Hepatocyte (in vitro differentiated cells): ENCODE results near the gene TMF1. TPM values are rescaled to one million over a fixed set of nuclear protein-coding genes. Genes with fewer than 3 reads are reported as not detected.
A peak's percentile ranks its signal among the peaks of the same experiment; 100 is the strongest.

Experiments
- DNase-seq: peaks from one replicate; pipeline ENCODE4 v3.0.0-alpha.2; 2016; ENCODE audit warnings: low spot score
- H2AFZ ChIP-seq: fragments of 200-600 bp; sonication (generic); 2 replicates; pipeline ENCODE4 v1.6.0; 2016; ENCODE audit warnings: antibody characterized with exemption, mild to moderate bottlenecking
- H3K27ac ChIP-seq: fragments of 200-600 bp; sonication (generic); 2 replicates; pipeline ENCODE4 v1.5.1; 2016; ENCODE audit warnings: mild to moderate bottlenecking
- H3K27me3 ChIP-seq: fragments of 200-600 bp; sonication (generic); 2 replicates; pipeline ENCODE4 v1.6.1; 2016
- H3K36me3 ChIP-seq: fragments of 200-600 bp; sonication (generic); replicated peaks from 2 replicates; pipeline ENCODE4 v1.5.1; 2016; ENCODE audit warnings: low read depth; ENCODE audit not compliant: insufficient read depth
- H3K4me1 ChIP-seq: fragments of 200-600 bp; sonication (generic); 2 replicates; pipeline ENCODE4 v1.5.1; 2016; ENCODE audit warnings: mild to moderate bottlenecking, moderate library complexity; ENCODE audit not compliant: insufficient read depth
- H3K4me2 ChIP-seq: fragments of 200-600 bp; sonication (generic); 2 replicates; pipeline ENCODE4 v1.6.0; 2016
- H3K4me3 ChIP-seq: fragments of 200-600 bp; sonication (generic); 2 replicates; pipeline ENCODE4 v1.5.1; 2016; ENCODE audit warnings: mild to moderate bottlenecking
- H3K79me2 ChIP-seq: fragments of 200-600 bp; sonication (generic); 2 replicates; pipeline ENCODE4 v1.6.0; 2017; ENCODE audit warnings: mild to moderate bottlenecking
- H3K9me2 ChIP-seq: fragments of 200-600 bp; sonication (generic); replicated peaks from 2 replicates; pipeline ENCODE4 v1.6.0; 2017; ENCODE audit warnings: mild to moderate bottlenecking; ENCODE audit not compliant: insufficient read depth
- H3K9me3 ChIP-seq: fragments of 200-600 bp; sonication (generic); 2 replicates; pipeline ENCODE4 v1.5.1; 2016; ENCODE audit warnings: low read depth, mild to moderate bottlenecking
- H4K20me1 ChIP-seq: fragments of 200-600 bp; sonication (generic); 2 replicates; pipeline ENCODE4 v1.6.0; 2016; ENCODE audit warnings: mild to moderate bottlenecking; ENCODE audit not compliant: insufficient read depth, poor library complexity, severe bottlenecking
- EZH2 ChIP-seq: fragments of 200-600 bp; sonication (generic); IDR thresholded peaks from 2 replicates; pipeline ENCODE4 v1.6.1; 2016; ENCODE audit warnings: antibody characterized with exemption, mild to moderate bottlenecking, borderline replicate concordance
- EZH2phosphoT487 ChIP-seq: fragments of 200-600 bp; sonication (generic); IDR thresholded peaks from one replicate; pipeline ENCODE4 v1.6.1; 2018; ENCODE audit warnings: antibody characterized with exemption, mild to moderate bottlenecking, low read depth, moderate library complexity; ENCODE audit not compliant: unreplicated experiment, severe bottlenecking
- WGBS: methylation state at CpG from one replicate; pipeline ENCODE4 v1.1.6; 2016; ENCODE audit warnings: low lambda C conversion rate; ENCODE audit errors: missing lambda C conversion rate; 5-methylcytosine and 5-hydroxymethylcytosine counted together
- polyA plus RNA-seq: library from polyadenylated mRNA; unstranded; fragments of >200 nt; fragmentation: Nextera tagmentation; extraction: Ambion mirVana; gene quantifications from 2 replicates; pipeline ENCODE4 v1.2.1, GENCODE V29; 2016
- total RNA-seq: library from RNA; depleted of rRNA; stranded (reverse); fragments of >200 nt; gene quantifications from 2 replicates; pipeline ENCODE4 v1.2.3, GENCODE V29; 2014
- TF ChIP-seq, protein P1 (sequence below): fragments of 200-600 bp; sonication (generic); IDR thresholded peaks from 2 replicates; pipeline ENCODE4 v1.5.1; 2016; ENCODE audit warnings: antibody characterized with exemption, mild to moderate bottlenecking; ENCODE audit not compliant: poor library complexity

TMF1 gene
- total and polyA plus RNA-seq, 2 experiments from 2014 or later, result 23.8 to 39.6 TPM

DNA sequence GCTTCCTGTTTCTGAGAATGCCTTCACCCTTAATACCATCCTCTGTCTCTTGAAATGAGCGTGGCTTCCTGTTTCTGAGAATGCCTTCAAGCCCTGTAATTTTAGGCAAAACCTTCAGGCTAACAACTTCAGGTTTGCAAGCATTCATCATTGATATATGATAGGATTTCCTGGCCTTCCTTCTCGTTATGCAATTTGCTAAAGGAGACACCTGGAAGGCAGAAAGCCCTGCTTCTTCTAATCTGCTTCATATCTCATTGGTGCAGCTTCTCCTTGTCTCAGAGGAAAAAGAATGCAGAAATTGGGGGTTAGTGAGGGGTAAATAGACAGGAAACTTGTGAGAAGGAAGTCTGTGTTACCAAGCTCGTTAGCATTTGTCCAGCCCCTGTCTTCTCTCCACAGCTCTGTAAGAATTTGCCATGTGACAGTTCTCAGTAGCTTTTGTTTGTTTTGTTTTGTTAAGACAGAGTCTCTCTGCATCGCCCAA, 39.9 kb upstream of the TMF1 start:
- Histone ChIP-seq H3K4me1 (peaks cover 24% of the 10 kb centered on the region), H3K27me3 (no peaks in the 10 kb centered on the region), H2AFZ (no peak overlapping the region), H3K4me3 (no peak overlapping the region), H3K4me2 (no peak overlapping the region), H3K9me2 (no peaks in the 10 kb centered on the region), H3K9me3 (no peaks in the 10 kb centered on the region), H4K20me1 (peaks cover 22% of the 10 kb centered on the region), H3K27ac (no peak overlapping the region), H3K79me2 (peaks cover 79% of the 10 kb centered on the region), H3K36me3 (no peaks in the 10 kb centered on the region)
- no peak for DNase-seq
- TF ChIP-seq, protein P1, sequence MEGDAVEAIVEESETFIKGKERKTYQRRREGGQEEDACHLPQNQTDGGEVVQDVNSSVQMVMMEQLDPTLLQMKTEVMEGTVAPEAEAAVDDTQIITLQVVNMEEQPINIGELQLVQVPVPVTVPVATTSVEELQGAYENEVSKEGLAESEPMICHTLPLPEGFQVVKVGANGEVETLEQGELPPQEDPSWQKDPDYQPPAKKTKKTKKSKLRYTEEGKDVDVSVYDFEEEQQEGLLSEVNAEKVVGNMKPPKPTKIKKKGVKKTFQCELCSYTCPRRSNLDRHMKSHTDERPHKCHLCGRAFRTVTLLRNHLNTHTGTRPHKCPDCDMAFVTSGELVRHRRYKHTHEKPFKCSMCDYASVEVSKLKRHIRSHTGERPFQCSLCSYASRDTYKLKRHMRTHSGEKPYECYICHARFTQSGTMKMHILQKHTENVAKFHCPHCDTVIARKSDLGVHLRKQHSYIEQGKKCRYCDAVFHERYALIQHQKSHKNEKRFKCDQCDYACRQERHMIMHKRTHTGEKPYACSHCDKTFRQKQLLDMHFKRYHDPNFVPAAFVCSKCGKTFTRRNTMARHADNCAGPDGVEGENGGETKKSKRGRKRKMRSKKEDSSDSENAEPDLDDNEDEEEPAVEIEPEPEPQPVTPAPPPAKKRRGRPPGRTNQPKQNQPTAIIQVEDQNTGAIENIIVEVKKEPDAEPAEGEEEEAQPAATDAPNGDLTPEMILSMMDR, result no peak
- TF ChIP-seq EZH2phosphoT487, result no peak
- no peak for TF ChIP-seq EZH2
- 60% methylated on average over 4 of the region's 4 CpGs for WGBS

DNA sequence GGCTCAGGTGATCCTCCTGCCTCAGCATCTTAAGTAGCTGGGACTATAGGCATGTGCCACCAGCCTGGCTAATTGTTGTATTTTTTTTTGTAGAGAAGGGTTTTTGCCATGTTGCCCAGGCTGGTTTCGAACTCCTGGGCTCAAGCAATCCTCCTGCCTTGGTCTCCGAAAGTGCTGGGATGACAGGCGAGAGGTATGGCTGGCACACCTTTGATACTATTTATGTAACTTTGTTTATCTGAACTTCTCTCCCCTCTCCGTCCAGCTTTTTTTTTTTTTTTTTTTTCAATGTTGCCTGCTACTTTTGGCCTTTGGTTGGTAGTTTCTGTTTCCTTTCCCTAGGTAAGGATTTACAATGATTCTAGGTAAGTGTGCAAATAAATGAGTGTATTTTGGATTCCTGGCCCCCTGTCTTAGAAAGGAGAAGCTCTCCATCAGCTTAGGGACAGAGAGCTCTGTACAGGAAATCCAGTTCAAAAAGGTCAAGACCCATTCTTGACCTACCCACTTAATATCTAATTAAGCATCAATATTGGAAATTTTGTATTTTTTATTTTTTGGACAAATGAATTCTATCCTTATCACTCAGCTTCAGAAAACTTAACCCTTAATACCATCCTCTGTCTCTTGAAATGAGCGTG, 39.4 kb upstream of the TMF1 start:
- no peaks in the 10 kb centered on the region for H3K9me2 ChIP-seq
- H3K4me2 ChIP-seq, result no peak overlapping the region
- no peak overlapping the region for H3K27ac ChIP-seq
- no peak overlapping the region for H3K4me3 ChIP-seq
- H3K4me1 ChIP-seq, result peaks cover 30% of the 10 kb centered on the region
- H3K9me3 ChIP-seq, result no peaks in the 10 kb centered on the region
- WGBS, result 89% methylated on average over 5 of the region's 5 CpGs
- H2AFZ ChIP-seq, result no peak overlapping the region
- peaks cover 22% of the 10 kb centered on the region for H4K20me1 ChIP-seq
- TF ChIP-seq, protein P1, result no peak
- TF ChIP-seq EZH2 (no peak), EZH2phosphoT487 (no peak)
- no peaks in the 10 kb centered on the region for H3K27me3 ChIP-seq
- H3K36me3 ChIP-seq, result no peaks in the 10 kb centered on the region
- peaks cover 79% of the 10 kb centered on the region for H3K79me2 ChIP-seq
- DNase-seq, result no peak

DNA sequence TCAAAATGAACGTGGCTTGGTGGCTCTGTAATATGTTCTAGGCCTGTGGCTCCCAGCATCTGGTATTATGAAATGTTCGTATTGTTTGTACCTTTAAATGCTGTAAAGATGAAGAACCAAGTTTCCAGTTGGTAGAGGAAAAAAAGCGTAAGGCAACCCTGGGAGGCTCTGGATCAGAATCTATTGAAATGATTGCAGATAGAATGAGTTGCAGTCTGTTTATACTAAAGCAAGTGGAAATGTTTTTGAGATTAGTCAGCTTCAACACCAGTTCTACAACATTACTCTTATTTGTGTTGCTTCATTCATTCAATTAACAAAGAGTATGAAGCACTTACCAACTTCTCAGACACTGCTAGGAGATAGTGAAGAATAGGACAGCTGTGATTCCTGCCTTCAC, 37.9 kb upstream of the TMF1 start:
- TF ChIP-seq, protein P1, result no peak
- TF ChIP-seq EZH2 (no peak), EZH2phosphoT487 (no peak)
- Histone ChIP-seq H3K27ac (no peak overlapping the region), H3K4me2 (peak overlapping the region; percentile 6), H3K27me3 (no peaks in the 10 kb centered on the region), H3K9me2 (no peaks in the 10 kb centered on the region), H4K20me1 (peaks cover 22% of the 10 kb centered on the region), H3K36me3 (no peaks in the 10 kb centered on the region), H3K4me1 (peaks cover 27% of the 10 kb centered on the region), H3K9me3 (no peaks in the 10 kb centered on the region), H3K79me2 (peaks cover 88% of the 10 kb centered on the region), H2AFZ (no peak overlapping the region), H3K4me3 (no peak overlapping the region)
- DNase-seq, result no peak
- 75% methylated on average over 3 of the region's 3 CpGs for WGBS

DNA sequence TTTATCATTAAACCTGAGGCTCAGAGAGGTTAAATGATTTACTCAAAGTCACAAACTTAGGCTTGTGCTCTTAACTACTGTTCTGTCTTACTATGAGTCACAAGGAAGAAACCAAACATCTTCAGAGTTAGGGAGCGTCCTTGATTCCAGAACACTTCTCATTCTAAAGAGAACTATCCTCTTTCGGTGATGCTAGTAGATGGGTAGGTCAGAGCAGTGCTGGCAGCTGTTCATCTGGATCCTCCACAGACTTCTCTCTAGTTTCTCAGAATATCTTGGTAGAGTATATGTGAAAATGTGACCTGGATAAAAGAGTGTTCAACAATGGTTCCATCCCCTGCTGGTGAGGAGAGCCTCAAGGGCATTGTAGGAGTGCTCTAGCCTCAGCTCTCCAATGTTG, 35.9 kb upstream of the TMF1 start:
- peaks cover 70% of the 10 kb centered on the region for H3K79me2 ChIP-seq
- H3K27me3 ChIP-seq, result no peaks in the 10 kb centered on the region
- no peak overlapping the region for H3K4me3 ChIP-seq
- H3K4me1 ChIP-seq, result peaks cover 41% of the 10 kb centered on the region
- H2AFZ ChIP-seq, result no peak overlapping the region
- peaks cover 15% of the 10 kb centered on the region for H4K20me1 ChIP-seq
- no peak overlapping the region for H3K27ac ChIP-seq
- H3K9me2 ChIP-seq, result no peaks in the 10 kb centered on the region
- H3K9me3 ChIP-seq, result no peaks in the 10 kb centered on the region
- no peak for DNase-seq
- peak overlapping the region; percentile 91 for H3K4me2 ChIP-seq
- TF ChIP-seq EZH2, result no peak
- TF ChIP-seq, protein P1, result no peak
- TF ChIP-seq EZH2phosphoT487, result no peak
- H3K36me3 ChIP-seq, result no peaks in the 10 kb centered on the region
- WGBS, result 58% methylated on average over 2 of the region's 2 CpGs
